Caco-2 (cell line): ENCODE results near the gene SMC1B. TPM values are rescaled to one million over a fixed set of nuclear protein-coding genes. Genes with fewer than 3 reads are reported as not detected.

Experiments
- Bru-seq: library from RNA; stranded (reverse); fragments of 400-500 nt; gene quantifications from one replicate; lab custom pipeline; 2021; lab: Mats Ljungman, UMichigan
- BruChase-seq, 2 experiments: library from RNA; stranded (reverse); fragments of 400-500 nt; gene quantifications; one replicate each; lab custom pipeline; 2021; lab: Mats Ljungman, UMichigan
- BruUV-seq: library from RNA; stranded (reverse); fragments of 400-500 nt; replicated peaks from 2 replicates; lab custom pipeline; 2021; lab: Mats Ljungman, UMichigan
- CTCF ChIA-PET: fragments of 300-600 bp; sonication (Branson Sonifier 250); formaldehyde crosslinking; loops from one replicate; lab custom pipeline; 2022; ENCODE audit warnings: antibody characterized with exemption; lab: Charles Lee
- POLR2A ChIA-PET: fragments of 300-600 bp; sonication (Branson Sonifier 250); formaldehyde crosslinking; loops from one replicate; lab custom pipeline; 2022; ENCODE audit warnings: antibody characterized with exemption; lab: Charles Lee
- DNase-seq, 2 experiments: peaks; one replicate each; pipeline versions ENCODE4 v3.0.0 to v3.0.0-alpha.2; 2020 to 2022
- H3K27me3 ChIP-seq: replicated peaks from 2 replicates; pipeline ENCODE4 v1.6.0; 2011; ENCODE audit warnings: low read length; ENCODE audit not compliant: control insufficient read depth, insufficient read depth
- H3K36me3 ChIP-seq: 2 replicates; pipeline ENCODE4 v1.5.1; 2011; ENCODE audit warnings: low read length; ENCODE audit not compliant: control insufficient read depth, insufficient read depth
- H3K4me1 ChIP-seq: fragments of 250-450 bp; sonication (Bioruptor Pico); 2 replicates; pipeline ENCODE4 v1.5.1; 2020; ENCODE audit warnings: mild to moderate bottlenecking
- H3K4me3 ChIP-seq: 2 replicates; pipeline ENCODE4 v1.5.1; 2011; ENCODE audit warnings: low read depth, mild to moderate bottlenecking, control low read depth, low read length
- H3K9me3 ChIP-seq: fragments of 250-450 bp; sonication (Bioruptor Pico); 2 replicates; pipeline ENCODE4 v1.5.1; 2020; ENCODE audit warnings: mild to moderate bottlenecking, moderate library complexity
- H3K27ac Mint-ChIP-seq: one replicate; pipeline ENCODE4 v1.8.0; 2022; ENCODE audit warnings: mixed read lengths; ENCODE audit not compliant: unreplicated experiment
- H3K27me3 Mint-ChIP-seq: one replicate; pipeline ENCODE4 v1.8.0; 2022; ENCODE audit warnings: mixed read lengths; ENCODE audit not compliant: insufficient read depth, unreplicated experiment
- H3K36me3 Mint-ChIP-seq: one replicate; pipeline ENCODE4 v1.8.0; 2022; ENCODE audit warnings: mild to moderate bottlenecking, mixed read lengths; ENCODE audit not compliant: insufficient read depth, unreplicated experiment
- H3K4me1 Mint-ChIP-seq: one replicate; pipeline ENCODE4 v1.8.0; 2022; ENCODE audit warnings: low read depth, mixed read lengths; ENCODE audit not compliant: unreplicated experiment
- H3K4me3 Mint-ChIP-seq: one replicate; pipeline ENCODE4 v1.8.0; 2022; ENCODE audit warnings: mild to moderate bottlenecking, moderate library complexity, mixed read lengths; ENCODE audit not compliant: unreplicated experiment
- H3K9me3 Mint-ChIP-seq: one replicate; pipeline ENCODE4 v1.8.0; 2022; ENCODE audit warnings: mixed read lengths; ENCODE audit not compliant: unreplicated experiment
- intact Hi-C: fragments of 100-400 bp; cut with micrococcal nuclease; formaldehyde crosslinking; loops from one replicate; pipeline ENCODE4 v1.10.0; 2022; ENCODE audit not compliant: unreplicated experiment
- long read RNA-seq: library from polyadenylated mRNA; stranded (forward); transcript quantifications from one replicate; pipeline ENCODE4 v2.0.0, GENCODE V29; 2022
- total RNA-seq: library from RNA; stranded (reverse); gene quantifications from 2 replicates; pipeline ENCODE4 v1.2.3, GENCODE V29; 2022
- TF ChIP-seq, protein P1 (sequence below), 2 experiments: fragments of 200-600 bp in 1 of 2; IDR thresholded peaks; 1 replicate in 1 of 2; 2 replicates in 1 of 2; pipeline versions ENCODE4 v1.5.1 to v1.8.0; 2011 to 2022; ENCODE audit warnings: antibody characterized with exemption in 1 of 2, control low read depth in 1 of 2, inconsistent platforms in 1 of 2, low read depth in 1 of 2, low read length in 1 of 2, mild to moderate bottlenecking in 1 of 2, moderate library complexity in 1 of 2; ENCODE audit not compliant: insufficient read depth in 1 of 2, severe bottlenecking in 1 of 2, unreplicated experiment in 1 of 2

Gene SMC1B, protein sequence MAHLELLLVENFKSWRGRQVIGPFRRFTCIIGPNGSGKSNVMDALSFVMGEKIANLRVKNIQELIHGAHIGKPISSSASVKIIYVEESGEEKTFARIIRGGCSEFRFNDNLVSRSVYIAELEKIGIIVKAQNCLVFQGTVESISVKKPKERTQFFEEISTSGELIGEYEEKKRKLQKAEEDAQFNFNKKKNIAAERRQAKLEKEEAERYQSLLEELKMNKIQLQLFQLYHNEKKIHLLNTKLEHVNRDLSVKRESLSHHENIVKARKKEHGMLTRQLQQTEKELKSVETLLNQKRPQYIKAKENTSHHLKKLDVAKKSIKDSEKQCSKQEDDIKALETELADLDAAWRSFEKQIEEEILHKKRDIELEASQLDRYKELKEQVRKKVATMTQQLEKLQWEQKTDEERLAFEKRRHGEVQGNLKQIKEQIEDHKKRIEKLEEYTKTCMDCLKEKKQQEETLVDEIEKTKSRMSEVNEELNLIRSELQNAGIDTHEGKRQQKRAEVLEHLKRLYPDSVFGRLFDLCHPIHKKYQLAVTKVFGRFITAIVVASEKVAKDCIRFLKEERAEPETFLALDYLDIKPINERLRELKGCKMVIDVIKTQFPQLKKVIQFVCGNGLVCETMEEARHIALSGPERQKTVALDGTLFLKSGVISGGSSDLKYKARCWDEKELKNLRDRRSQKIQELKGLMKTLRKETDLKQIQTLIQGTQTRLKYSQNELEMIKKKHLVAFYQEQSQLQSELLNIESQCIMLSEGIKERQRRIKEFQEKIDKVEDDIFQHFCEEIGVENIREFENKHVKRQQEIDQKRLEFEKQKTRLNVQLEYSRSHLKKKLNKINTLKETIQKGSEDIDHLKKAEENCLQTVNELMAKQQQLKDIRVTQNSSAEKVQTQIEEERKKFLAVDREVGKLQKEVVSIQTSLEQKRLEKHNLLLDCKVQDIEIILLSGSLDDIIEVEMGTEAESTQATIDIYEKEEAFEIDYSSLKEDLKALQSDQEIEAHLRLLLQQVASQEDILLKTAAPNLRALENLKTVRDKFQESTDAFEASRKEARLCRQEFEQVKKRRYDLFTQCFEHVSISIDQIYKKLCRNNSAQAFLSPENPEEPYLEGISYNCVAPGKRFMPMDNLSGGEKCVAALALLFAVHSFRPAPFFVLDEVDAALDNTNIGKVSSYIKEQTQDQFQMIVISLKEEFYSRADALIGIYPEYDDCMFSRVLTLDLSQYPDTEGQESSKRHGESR
- total RNA-seq, result 4.6 and 5.3 TPM in 2 replicates
- Bru-seq, nascent RNA, result percentile 58 among the genes with signal in this experiment
- percentile 59 among the genes with signal in this experiment for BruChase-seq, experiment 1, labeled RNA remaining after a 2-hour chase
- BruChase-seq, experiment 2, labeled RNA remaining after a 6-hour chase, result percentile 62 among the genes with signal in this experiment
- long read RNA-seq, partial matches to known transcripts, result 7 of 17 reads
- long read RNA-seq, other reads (novel, unspliced or antisense), result 9 of 17 reads

DNA sequence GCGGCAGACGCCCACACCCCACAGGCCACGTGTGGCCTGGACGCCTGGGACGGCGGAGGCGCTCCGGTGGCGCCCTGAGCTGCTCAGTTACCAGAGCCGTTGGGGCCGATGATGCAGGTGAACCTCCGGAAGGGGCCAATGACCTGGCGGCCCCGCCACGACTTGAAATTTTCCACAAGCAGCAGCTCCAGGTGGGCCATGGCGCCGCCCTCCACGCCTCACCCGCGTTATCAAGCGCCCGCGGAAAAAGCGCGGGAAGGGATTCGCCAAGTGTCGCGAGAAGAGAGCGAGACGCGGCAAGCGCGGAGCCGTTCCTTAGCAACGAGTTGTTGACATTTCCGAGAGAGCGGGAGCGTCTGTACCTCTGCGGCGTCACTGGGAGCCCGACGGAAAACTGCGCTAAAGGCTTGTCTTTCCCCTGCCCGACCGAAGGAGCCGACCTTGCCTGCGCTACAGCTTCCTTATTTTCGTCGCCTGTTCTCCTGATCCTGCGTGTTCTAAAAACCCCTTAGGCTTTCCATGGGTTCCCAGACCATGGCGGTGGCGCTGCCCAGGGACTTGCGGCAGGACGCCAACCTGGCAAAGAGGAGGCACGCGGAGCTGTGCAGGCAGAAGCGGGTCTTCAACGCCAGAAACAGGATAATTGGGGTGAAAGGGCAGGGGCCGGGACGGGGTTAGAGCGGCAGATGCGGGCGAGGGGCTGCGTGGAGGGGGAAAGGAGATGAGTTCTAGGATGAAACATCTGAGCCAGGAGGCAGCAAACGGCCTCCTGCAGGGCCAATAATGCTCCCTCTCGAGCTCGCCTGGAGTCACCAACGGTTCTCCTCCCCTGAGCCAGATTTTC is at the start of gene SMC1B, which contains the start of gene RIBC2:
Gene SMC1B (minus strand): TSS at position 232 of the 844 bp plus-strand sequence. CDS start 32 bp downstream, at position 200.
Gene RIBC2 (plus strand): TSS at position 326 of the 844 bp plus-strand sequence. CDS start 194 bp downstream, at position 520.
- peak within 1 kb of the TSS; percentile 71 for H3K4me3 ChIP-seq
- no peaks in the 10 kb centered on the region for H3K9me3 ChIP-seq
- H3K27me3 Mint-ChIP-seq, result no peaks in the 10 kb centered on the region
- H3K36me3 ChIP-seq, result no peaks in the 10 kb centered on the region; the same call in 1 of the 2 replicates
- peaks cover 14% of the 10 kb centered on the region for H3K4me1 ChIP-seq
- H3K4me3 Mint-ChIP-seq, result peak within 1 kb of the TSS; percentile 94
- intact Hi-C loops, result loop anchor here (1.0 kb wide), 1 partner anchor 22 kb away; no protein-coding TSS in a partner anchor
- ChIA-PET POLR2A (interaction anchor here (0.6 to 1.8 kb wide), 6 partner anchors 17 to 140 kb away, joined by 3 to 7 read pairs (median 4); no protein-coding TSS in a partner anchor), CTCF (interaction anchor here (0.6 to 1.2 kb wide), 3 partner anchors 46 to 142 kb away, joined by 3 read pairs; no protein-coding TSS in a partner anchor)
- TF ChIP-seq, protein P1, sequence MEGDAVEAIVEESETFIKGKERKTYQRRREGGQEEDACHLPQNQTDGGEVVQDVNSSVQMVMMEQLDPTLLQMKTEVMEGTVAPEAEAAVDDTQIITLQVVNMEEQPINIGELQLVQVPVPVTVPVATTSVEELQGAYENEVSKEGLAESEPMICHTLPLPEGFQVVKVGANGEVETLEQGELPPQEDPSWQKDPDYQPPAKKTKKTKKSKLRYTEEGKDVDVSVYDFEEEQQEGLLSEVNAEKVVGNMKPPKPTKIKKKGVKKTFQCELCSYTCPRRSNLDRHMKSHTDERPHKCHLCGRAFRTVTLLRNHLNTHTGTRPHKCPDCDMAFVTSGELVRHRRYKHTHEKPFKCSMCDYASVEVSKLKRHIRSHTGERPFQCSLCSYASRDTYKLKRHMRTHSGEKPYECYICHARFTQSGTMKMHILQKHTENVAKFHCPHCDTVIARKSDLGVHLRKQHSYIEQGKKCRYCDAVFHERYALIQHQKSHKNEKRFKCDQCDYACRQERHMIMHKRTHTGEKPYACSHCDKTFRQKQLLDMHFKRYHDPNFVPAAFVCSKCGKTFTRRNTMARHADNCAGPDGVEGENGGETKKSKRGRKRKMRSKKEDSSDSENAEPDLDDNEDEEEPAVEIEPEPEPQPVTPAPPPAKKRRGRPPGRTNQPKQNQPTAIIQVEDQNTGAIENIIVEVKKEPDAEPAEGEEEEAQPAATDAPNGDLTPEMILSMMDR (IDR thresholded peaks at IDR 0.05; ENCODE audit: insufficient read depth in 1 of 2, low read depth in 1 of 2, low read length in 1 of 2, severe bottlenecking in 1 of 2, unreplicated experiment in 1 of 2), result no peak
- H3K27me3 ChIP-seq, result no peaks in the 10 kb centered on the region
- H3K4me1 Mint-ChIP-seq, result no peaks in the 10 kb centered on the region
- H3K36me3 Mint-ChIP-seq, result peaks cover 21% of the 10 kb centered on the region
- no peaks in the 10 kb centered on the region for H3K9me3 Mint-ChIP-seq
- H3K27ac Mint-ChIP-seq, result peak within 1 kb of the TSS; percentile 99
- DNase-seq, result peak; percentile 95 to 96
- BruUV-seq, result TSS peak; percentile 78

DNA sequence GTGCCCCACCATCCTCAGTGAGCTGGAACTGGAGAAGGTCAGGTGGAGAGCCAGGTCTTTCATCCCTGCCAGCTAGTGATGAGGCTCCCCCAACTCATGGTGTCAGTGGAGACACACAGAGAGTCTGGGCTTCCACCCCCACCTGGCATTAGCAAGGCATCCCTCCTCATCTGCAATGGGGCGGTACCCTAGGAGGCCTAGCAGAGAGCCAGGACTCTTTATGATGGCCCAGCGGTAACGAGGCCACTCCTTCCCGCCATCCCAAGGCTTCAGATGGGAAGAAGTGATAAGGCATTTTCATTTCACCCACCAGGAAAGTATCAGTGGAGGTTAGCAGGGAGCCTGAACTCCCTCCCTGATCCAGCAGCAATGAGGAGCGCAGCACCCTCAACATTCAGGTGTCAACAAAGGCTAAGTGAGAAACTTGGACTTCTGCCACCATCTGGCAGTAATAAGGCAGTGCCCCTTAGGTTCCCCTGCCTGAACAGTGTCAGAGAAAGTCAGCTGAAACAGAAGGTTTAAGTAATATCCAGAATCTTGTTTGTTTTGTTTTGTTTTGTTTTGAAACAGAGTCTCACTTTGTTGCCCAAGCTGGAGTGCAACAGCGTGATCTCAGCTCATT is 48.7 kb upstream of the SMC1B start:
- intact Hi-C loops, result loop anchor here (1.0 kb wide), 1 partner anchor 21 kb away; no protein-coding TSS in a partner anchor
- no TSS peak for BruUV-seq
- no peaks in the 10 kb centered on the region for H3K36me3 ChIP-seq
- H3K4me3 ChIP-seq, result no peak overlapping the region
- H3K9me3 Mint-ChIP-seq, result peaks cover 14% of the 10 kb centered on the region
- ChIA-PET POLR2A (no interaction called here), CTCF (interaction anchor here (0.5 to 1.0 kb wide), 6 partner anchors 8 to 190 kb away, joined by 3 to 4 read pairs (median 3); no protein-coding TSS in a partner anchor)
- H3K4me3 Mint-ChIP-seq, result no peak overlapping the region
- H3K4me1 Mint-ChIP-seq, result peaks cover 3% of the 10 kb centered on the region
- no peaks in the 10 kb centered on the region for H3K36me3 Mint-ChIP-seq
- H3K27me3 ChIP-seq, result no peaks in the 10 kb centered on the region
- peak in 1 of 2 experiments; percentile 55 for DNase-seq
- no peaks in the 10 kb centered on the region for H3K9me3 ChIP-seq
- no peaks in the 10 kb centered on the region for H3K4me1 ChIP-seq
- no peaks in the 10 kb centered on the region for H3K27me3 Mint-ChIP-seq
- H3K27ac Mint-ChIP-seq, result no peak overlapping the region
- TF ChIP-seq, protein P1 (IDR thresholded peaks at IDR 0.05; ENCODE audit: insufficient read depth in 1 of 2, low read depth in 1 of 2, low read length in 1 of 2, severe bottlenecking in 1 of 2, unreplicated experiment in 1 of 2), result peak in 1 of 2 experiments; percentile 36
